Liver (tissue), 3 donors: ENCODE data around the gene REPS1.

Source experiments
- CTCF ChIP-seq: fragments of 150-350 bp; IDR thresholded peaks from 2 replicates; pipeline ENCODE4 v1.5.1; 2017; ENCODE audit warnings: improper control_type of control experiment, low read depth, low read length; ENCODE audit not compliant: missing input control
- GABPA ChIP-seq, 2 donors: IDR thresholded peaks in 1 of 2; conservative IDR thresholded peaks in 1 of 2; 2 replicates each; pipeline ENCODE4 v1.6.1; 2016; ENCODE audit warnings: antibody characterized with exemption in 2 of 2, mild to moderate bottlenecking in 1 of 2, moderate library complexity in 1 of 2
- RXRA ChIP-seq, 2 donors: IDR thresholded peaks; 2 replicates each; pipeline ENCODE4 v1.6.1; 2017 to 2018; ENCODE audit warnings: antibody characterized with exemption in 2 of 2, mild to moderate bottlenecking in 1 of 2
- donor health status: healthy.
- donor health status: healthy.

GRCh38 chr6:138957903-138958302 lies 30.1 kb downstream of the REPS1 start:
- TF ChIP-seq CTCF (no peak), GABPA (IDR thresholded peaks at IDR 0.05 in 1 of 2, conservative IDR thresholded peaks at IDR 0.05 in 1 of 2) (no peak), RXRA (IDR thresholded peaks at IDR 0.05) (no peak)
